Type B pancreatic cell (in vitro differentiated cells): ENCODE results near the gene TBC1D21. TPM values are rescaled to one million over a fixed set of nuclear protein-coding genes. Genes with fewer than 3 reads are reported as not detected.

Experiments used
- DNase-seq: peaks from one replicate; pipeline ENCODE4 v3.0.0; 2021; ENCODE audit warnings: mixed read lengths; ENCODE audit not compliant: unreplicated experiment; ENCODE audit errors: extremely low spot score
- H3K27ac Mint-ChIP-seq: 2 replicates; pipeline ENCODE4 v1.8.0; 2021; ENCODE audit warnings: mild to moderate bottlenecking, mixed read lengths
- H3K27me3 Mint-ChIP-seq: 2 replicates; pipeline ENCODE4 v1.8.0; 2021; ENCODE audit warnings: mixed read lengths
- H3K36me3 Mint-ChIP-seq: 2 replicates; pipeline ENCODE4 v1.8.0; 2021; ENCODE audit warnings: mixed read lengths
- H3K4me1 Mint-ChIP-seq: one replicate; pipeline ENCODE4 v1.8.0; 2021; ENCODE audit warnings: mixed read lengths; ENCODE audit not compliant: unreplicated experiment
- H3K4me3 Mint-ChIP-seq: 2 replicates; pipeline ENCODE4 v1.8.0; 2021; ENCODE audit warnings: mild to moderate bottlenecking, mixed read lengths
- H3K9me3 Mint-ChIP-seq: 2 replicates; pipeline ENCODE4 v1.8.0; 2021; ENCODE audit warnings: mixed read lengths
- CTCF ChIP-seq: fragments of 200-600 bp; sonication (generic); conservative IDR thresholded peaks from 2 replicates; pipeline ENCODE4 v1.5.0; 2021; ENCODE audit warnings: antibody characterized with exemption, mild to moderate bottlenecking
- total RNA-seq: library from RNA; stranded (reverse); gene quantifications from 2 replicates; pipeline ENCODE4 v1.2.1, GENCODE V29; 2021; ENCODE audit warnings: low replicate concordance

Gene TBC1D21
- total RNA-seq, 1 donor from 2014 or later, result not detected

- H3K4me1 Mint-ChIP-seq, result no peaks in the 10 kb centered on the region
- no peaks in the 10 kb centered on the region for H3K9me3 Mint-ChIP-seq
- no peaks in the 10 kb centered on the region for H3K36me3 Mint-ChIP-seq
Measured at GRCh38 chr15:73852507-73852906, 20.9 kb upstream of the TBC1D21 start.

GRCh38 chr15:73854265-73854664, 19.1 kb upstream of the TBC1D21 start:
- Mint-ChIP-seq H3K4me1 (no peaks in the 10 kb centered on the region), H3K9me3 (no peaks in the 10 kb centered on the region), H3K36me3 (no peaks in the 10 kb centered on the region), H3K4me3 (no peak overlapping the region), H3K27ac (no peak overlapping the region), H3K27me3 (peaks cover 61% of the 10 kb centered on the region)
- peak; percentile 47 for DNase-seq
- no peak for TF ChIP-seq CTCF

More at GRCh38 chr15:73852507-73852906, 20.9 kb upstream of the TBC1D21 start:
- Mint-ChIP-seq H3K27me3 (peaks cover 60% of the 10 kb centered on the region), H3K4me3 (no peak overlapping the region), H3K27ac (no peak overlapping the region)
- DNase-seq, result no peak
- no peak for TF ChIP-seq CTCF

GRCh38 chr15:73856458-73857192, 16.7 kb upstream of the TBC1D21 start:
- Mint-ChIP-seq H3K9me3 (no peaks in the 10 kb centered on the region), H3K4me1 (no peaks in the 10 kb centered on the region), H3K4me3 (no peak overlapping the region), H3K27ac (no peak overlapping the region), H3K27me3 (peaks cover 58% of the 10 kb centered on the region), H3K36me3 (no peaks in the 10 kb centered on the region)
- no peak for TF ChIP-seq CTCF
- peak; percentile 62 for DNase-seq

GRCh38 chr15:73857193-73857920, 16.0 kb upstream of the TBC1D21 start:
- Mint-ChIP-seq H3K9me3 (no peaks in the 10 kb centered on the region), H3K4me3 (no peak overlapping the region), H3K36me3 (no peaks in the 10 kb centered on the region), H3K27me3 (peaks cover 59% of the 10 kb centered on the region), H3K4me1 (no peaks in the 10 kb centered on the region), H3K27ac (no peak overlapping the region)
- peak; percentile 60 for DNase-seq
- TF ChIP-seq CTCF, result no peak

GRCh38 chr15:73858062-73858461, 15.3 kb upstream of the TBC1D21 start:
- DNase-seq, result peak; percentile 47
- H3K4me1 Mint-ChIP-seq, result no peaks in the 10 kb centered on the region
- peaks cover 62% of the 10 kb centered on the region for H3K27me3 Mint-ChIP-seq
- no peak overlapping the region for H3K4me3 Mint-ChIP-seq
- TF ChIP-seq CTCF, result no peak
- no peak overlapping the region for H3K27ac Mint-ChIP-seq
- H3K9me3 Mint-ChIP-seq, result no peaks in the 10 kb centered on the region
- no peaks in the 10 kb centered on the region for H3K36me3 Mint-ChIP-seq
